K562 (cell line): ENCODE data around the gene JUND. TPM values are rescaled to one million over a fixed set of nuclear protein-coding genes. Genes with fewer than 3 reads are reported as not detected.
A peak's percentile ranks its signal among the peaks of the same experiment; 100 is the strongest.

Experiments used
- ARID3A ChIP-seq: IDR thresholded peaks from 2 replicates; pipeline ENCODE4 v1.6.1; 2012; ENCODE audit warnings: low read depth, low read length, improper control_type of control experiment, borderline replicate concordance
- BCLAF1 ChIP-seq, 2 experiments: fragments of 450-650 bp in 1 of 2; IDR thresholded peaks; 2 replicates each; pipeline ENCODE4 v1.6.1; 2011 to 2017; ENCODE audit warnings: low read depth in 2 of 2, antibody characterized with exemption in 1 of 2, borderline replicate concordance in 1 of 2, low read length in 1 of 2, mild to moderate bottlenecking in 1 of 2, mixed read lengths in 1 of 2; ENCODE audit not compliant: control insufficient read depth in 1 of 2
- CTCF ChIP-seq, 3 experiments: IDR thresholded peaks in 2 of 3; conservative IDR thresholded peaks in 1 of 3; 2 replicates each; pipeline ENCODE4 v1.5.1; 2011 to 2012; ENCODE audit warnings: low read length in 3 of 3, mild to moderate bottlenecking in 3 of 3, control low read depth in 2 of 3, improper control_type of control experiment in 1 of 3, inconsistent platforms in 1 of 3, low read depth in 1 of 3, mixed read lengths in 1 of 3, moderate library complexity in 1 of 3; ENCODE audit not compliant: insufficient read depth in 2 of 3
- MLX ChIP-seq, 2 experiments: fragments of 450-650 bp in 1 of 2; sonication (generic) in 1 of 2; formaldehyde crosslinking; conservative IDR thresholded peaks; 2 replicates each; pipeline versions ENCODE4 v1.4.0 to v1.8.1; 2020 to 2022; ENCODE audit warnings: mild to moderate bottlenecking in 1 of 2, missing genetic modification reagents in 1 of 2
- PHB2 ChIP-seq: fragments of 450-650 bp; IDR thresholded peaks from 2 replicates; pipeline ENCODE4 v1.6.1; 2017; ENCODE audit warnings: low read depth
- SMC3 ChIP-seq: conservative IDR thresholded peaks from 2 replicates; pipeline ENCODE4 v1.6.1; 2011; ENCODE audit warnings: low read depth, low read length, improper control_type of control experiment; ENCODE audit not compliant: insufficient read depth
- TEAD1 ChIP-seq, 2 experiments: fragments of 450-650 bp in 1 of 2; sonication (generic) in 1 of 2; formaldehyde crosslinking; IDR thresholded peaks; 2 replicates each; pipeline versions ENCODE4 v1.4.0 to v1.8.0; 2020 to 2022; ENCODE audit warnings: mild to moderate bottlenecking in 2 of 2, missing genetic modification reagents in 1 of 2
- ZNF124 ChIP-seq: sonication (generic); formaldehyde crosslinking; IDR thresholded peaks from 2 replicates; pipeline ENCODE4 v1.8.1; 2022; ENCODE audit warnings: missing genetic modification reagents
- ZNF318 ChIP-seq, 2 experiments: fragments of 450-650 bp; IDR thresholded peaks; 2 replicates each; pipeline ENCODE4 v1.6.1; 2016; ENCODE audit warnings: mild to moderate bottlenecking in 2 of 2, borderline replicate concordance in 1 of 2, low read depth in 1 of 2, moderate library complexity in 1 of 2
- polyA plus RNA-seq, 8 experiments: library from polyadenylated mRNA; depleted of rRNA in 4 of 8; stranded (reverse) in 5 of 8; unstranded in 3 of 8; fragments of >200 nt; fragmentation: Nextera tagmentation in 2 of 8; fragmentation: Illumina TruSeq in 1 of 8; extraction: Ambion mirVana in 2 of 8; extraction: Trizol in 1 of 8; gene quantifications; 2 replicates each; pipeline versions ENCODE4 v1.2.1 to v1.2.3, GENCODE V29; 2011 to 2014; ENCODE audit warnings: inconsistent platforms in 1 of 8, missing spikeins in 1 of 8
- total RNA-seq, 7 experiments: library from RNA; depleted of rRNA in 6 of 7; stranded (reverse); fragments of >200 nt in 6 of 7; fragmentation: Illumina TruSeq in 2 of 7; extraction: Trizol in 2 of 7; gene quantifications; 2 replicates each; pipeline versions ENCODE4 v1.2.1 to v1.2.3, GENCODE V29; 2011 to 2021; ENCODE audit warnings: low replicate concordance in 1 of 7

JUND gene
- total and polyA plus RNA-seq, 9 of the 15 experiments (the other 6 are each of a cell fraction or from before 2014, with no cell fraction given) = 6.4 to 286 (median 42.3) TPM

- TF ChIP-seq ZNF318 (IDR thresholded peaks at IDR 0.05; ENCODE audit: borderline replicate concordance in 1 of 2, low read depth in 1 of 2) (no peak), ARID3A (no peak), ZNF124 (CRISPR knock-in tag) (no peak), CTCF (IDR thresholded peaks at IDR 0.05 in 2 of 3, conservative IDR thresholded peaks at IDR 0.05 in 1 of 3; ENCODE audit: insufficient read depth in 2 of 3, low read depth in 1 of 3, low read length in 3 of 3) (peak; percentile 58 to 63 (median 62)), TEAD1 (CRISPR knock-in tag; IDR thresholded peaks at IDR 0.05) (peak in 1 of 2 experiments; percentile 57; a peak in 1 of 4 replicates), MLX (CRISPR knock-in tag; conservative IDR thresholded peaks at IDR 0.05) (0 out of 4 replicates have a peak, but pooled peaks of 1 of the 2 experiments have one; percentile 22), SMC3 (0 out of 2 replicates have a peak, but pooled peaks have one; percentile 14), BCLAF1 (IDR thresholded peaks at IDR 0.05; ENCODE audit: borderline replicate concordance in 1 of 2, control insufficient read depth in 1 of 2, low read depth in 2 of 2, low read length in 1 of 2) (no peak), PHB2 (no peak)
These were observed 40.9 kb upstream of the JUND start (continued) for GRCh38 chr19:18322318-18322758.
